VCaP (cell line): ENCODE results near the gene SIN3B.

ENCODE experiments used
- H3K27ac ChIP-seq: fragments of 450-650 bp; 2 replicates; pipeline ENCODE4 v1.5.1; 2017
- TF ChIP-seq, protein P1 (sequence below): fragments of 450-650 bp; conservative IDR thresholded peaks from 2 replicates; pipeline ENCODE4 v1.5.1; 2017; ENCODE audit warnings: mild to moderate bottlenecking, moderate library complexity

The SIN3B gene

DNA sequence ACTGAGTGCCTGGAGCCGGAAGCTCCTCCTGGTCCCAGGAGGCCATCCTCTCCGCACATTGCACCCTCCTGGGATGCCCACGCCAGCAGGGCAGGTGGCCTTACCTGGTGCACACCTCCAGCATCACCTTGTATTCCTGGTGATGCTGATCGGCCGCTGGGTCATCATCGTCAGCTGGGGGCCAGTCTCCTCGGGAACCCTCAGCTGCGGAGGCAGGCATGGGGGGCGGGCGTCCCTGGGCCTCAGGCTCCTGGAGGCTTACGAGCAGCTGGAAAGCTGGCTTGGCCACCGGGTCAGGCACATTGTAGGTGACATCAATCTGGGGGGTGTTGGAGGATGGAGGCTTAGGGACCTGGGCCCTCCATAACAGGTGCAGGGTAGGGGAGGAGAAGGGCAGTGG is 73.3 kb downstream of the SIN3B start:
- no peak overlapping the region for H3K27ac ChIP-seq
- TF ChIP-seq, protein P1, sequence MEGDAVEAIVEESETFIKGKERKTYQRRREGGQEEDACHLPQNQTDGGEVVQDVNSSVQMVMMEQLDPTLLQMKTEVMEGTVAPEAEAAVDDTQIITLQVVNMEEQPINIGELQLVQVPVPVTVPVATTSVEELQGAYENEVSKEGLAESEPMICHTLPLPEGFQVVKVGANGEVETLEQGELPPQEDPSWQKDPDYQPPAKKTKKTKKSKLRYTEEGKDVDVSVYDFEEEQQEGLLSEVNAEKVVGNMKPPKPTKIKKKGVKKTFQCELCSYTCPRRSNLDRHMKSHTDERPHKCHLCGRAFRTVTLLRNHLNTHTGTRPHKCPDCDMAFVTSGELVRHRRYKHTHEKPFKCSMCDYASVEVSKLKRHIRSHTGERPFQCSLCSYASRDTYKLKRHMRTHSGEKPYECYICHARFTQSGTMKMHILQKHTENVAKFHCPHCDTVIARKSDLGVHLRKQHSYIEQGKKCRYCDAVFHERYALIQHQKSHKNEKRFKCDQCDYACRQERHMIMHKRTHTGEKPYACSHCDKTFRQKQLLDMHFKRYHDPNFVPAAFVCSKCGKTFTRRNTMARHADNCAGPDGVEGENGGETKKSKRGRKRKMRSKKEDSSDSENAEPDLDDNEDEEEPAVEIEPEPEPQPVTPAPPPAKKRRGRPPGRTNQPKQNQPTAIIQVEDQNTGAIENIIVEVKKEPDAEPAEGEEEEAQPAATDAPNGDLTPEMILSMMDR = no peak

DNA sequence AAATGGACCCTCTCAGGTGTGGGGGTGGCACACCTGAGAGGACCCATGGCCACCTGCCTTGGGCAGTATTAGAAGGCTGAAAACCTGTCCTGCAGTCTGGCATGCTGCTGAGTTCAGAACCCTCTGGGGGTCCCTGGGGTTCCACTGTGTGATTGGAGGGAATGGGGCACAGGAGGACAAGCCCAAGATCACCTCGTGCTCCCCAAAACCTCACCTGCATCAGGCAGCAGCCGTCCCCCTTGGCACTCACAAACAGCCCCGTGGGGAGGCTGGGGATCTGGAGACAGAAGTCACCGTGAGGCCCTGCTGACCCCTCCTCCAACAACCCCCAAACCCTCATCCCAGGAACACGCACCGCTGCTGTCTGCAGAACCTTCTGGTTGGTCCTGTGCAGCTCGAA is 74.1 kb downstream of the SIN3B start:
- H3K27ac ChIP-seq = no peak overlapping the region

DNA sequence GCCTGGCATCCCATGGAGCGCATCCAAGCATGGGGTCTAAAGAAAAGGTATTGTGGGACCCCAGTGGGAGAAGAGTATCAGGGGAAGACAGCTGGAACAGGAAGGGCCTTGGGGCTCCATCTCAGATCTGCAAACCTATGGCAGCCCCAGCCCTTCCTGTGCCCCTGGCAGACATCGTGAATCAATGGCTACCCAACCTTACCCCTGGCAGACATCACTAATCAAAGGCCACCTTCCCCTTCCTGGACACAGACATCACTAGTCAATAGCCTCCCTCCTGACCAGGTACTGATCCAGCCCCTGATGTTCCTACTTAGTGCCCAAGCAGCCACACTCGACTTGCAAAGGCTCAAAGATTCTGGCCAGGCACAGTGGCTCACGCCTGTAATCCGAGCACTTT is 75.4 kb downstream of the SIN3B start:
- H3K27ac ChIP-seq = no peak overlapping the region
- TF ChIP-seq, protein P1 = no peak

More for the DNA sequence above, 74.1 kb downstream of the SIN3B start:
- TF ChIP-seq, protein P1 = no peak

DNA sequence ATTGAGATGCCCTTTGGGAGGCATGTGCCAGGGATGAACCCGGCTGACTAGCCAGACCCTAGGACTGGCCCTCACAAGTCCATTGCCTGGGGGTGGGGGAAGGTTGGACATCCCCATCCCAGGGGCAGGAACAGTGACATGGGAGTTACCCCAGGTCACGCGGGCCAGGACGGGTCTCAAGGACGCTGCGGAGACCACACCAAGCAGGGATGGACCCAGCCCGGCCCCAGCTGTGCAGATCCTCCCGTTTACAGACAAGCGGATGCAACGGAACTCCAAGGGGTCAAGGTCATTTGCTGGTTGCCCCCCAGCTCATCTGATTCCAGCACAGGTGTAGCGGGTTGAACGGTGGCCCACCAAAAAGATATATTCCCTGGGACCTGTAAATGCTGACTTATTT is 79.6 kb downstream of the SIN3B start:
- TF ChIP-seq, protein P1 = no peak
- no peak overlapping the region for H3K27ac ChIP-seq

DNA sequence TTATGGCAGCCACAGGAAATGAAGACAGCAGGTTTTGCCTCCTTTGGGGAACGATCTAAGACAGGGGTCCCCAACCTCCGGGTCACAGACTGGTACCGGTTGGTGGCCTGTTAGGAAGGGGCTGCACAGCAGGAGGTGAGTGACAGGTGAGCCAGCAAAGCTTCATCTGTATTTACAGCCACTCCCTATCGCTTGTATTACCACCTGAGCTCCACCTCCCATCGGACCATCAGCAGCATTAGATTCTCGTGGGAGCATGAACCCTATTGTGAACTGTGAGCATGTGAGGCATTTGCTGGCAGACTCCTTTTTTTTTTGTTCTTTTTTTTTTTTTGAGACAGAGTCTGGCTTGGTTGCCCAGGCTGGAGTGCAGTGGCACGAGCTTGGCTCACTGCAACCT is 81.8 kb downstream of the SIN3B start:
- TF ChIP-seq, protein P1 = no peak
- no peak overlapping the region for H3K27ac ChIP-seq

DNA sequence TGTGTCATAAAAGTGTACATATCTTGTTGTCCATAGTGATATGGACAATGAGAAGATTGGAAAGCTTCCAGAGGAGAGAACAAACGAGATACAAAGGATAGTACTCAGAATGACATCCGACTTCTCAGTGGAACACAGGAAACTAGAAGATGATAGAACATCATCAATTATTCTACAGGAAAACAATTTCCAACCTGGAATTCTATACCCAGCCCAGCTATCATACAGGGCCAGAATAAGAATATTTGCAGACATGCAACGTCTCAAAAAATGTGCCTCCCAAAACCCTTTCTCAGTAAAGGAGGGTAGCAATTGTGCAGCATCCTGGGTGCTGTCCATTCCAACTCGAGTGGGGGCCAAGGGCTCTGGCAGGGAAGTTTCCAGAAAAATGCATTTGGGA is 83.6 kb downstream of the SIN3B start:
- TF ChIP-seq, protein P1 = no peak
- no peak overlapping the region for H3K27ac ChIP-seq

DNA sequence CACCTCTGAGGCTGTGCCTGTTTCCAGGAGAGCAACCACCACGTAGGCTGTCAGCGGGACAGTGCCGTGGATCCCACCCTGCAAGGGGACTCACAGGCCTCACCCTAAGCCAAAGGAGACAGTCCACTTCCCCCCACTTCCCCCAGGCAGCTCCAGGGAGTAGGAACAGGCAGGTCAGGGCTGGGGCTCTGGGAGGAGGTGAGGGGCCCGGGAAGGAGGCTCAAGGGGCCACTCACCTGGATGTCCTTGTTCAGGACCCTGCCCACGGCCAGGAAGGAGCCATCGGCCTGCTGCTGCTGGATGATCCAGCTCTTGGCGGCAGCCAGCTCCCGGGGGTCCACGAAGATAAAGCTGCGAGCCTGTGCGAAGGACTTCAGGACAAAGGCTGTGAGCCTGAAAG is 85.2 kb downstream of the SIN3B start:
- TF ChIP-seq, protein P1 = no peak
- no peak overlapping the region for H3K27ac ChIP-seq

DNA sequence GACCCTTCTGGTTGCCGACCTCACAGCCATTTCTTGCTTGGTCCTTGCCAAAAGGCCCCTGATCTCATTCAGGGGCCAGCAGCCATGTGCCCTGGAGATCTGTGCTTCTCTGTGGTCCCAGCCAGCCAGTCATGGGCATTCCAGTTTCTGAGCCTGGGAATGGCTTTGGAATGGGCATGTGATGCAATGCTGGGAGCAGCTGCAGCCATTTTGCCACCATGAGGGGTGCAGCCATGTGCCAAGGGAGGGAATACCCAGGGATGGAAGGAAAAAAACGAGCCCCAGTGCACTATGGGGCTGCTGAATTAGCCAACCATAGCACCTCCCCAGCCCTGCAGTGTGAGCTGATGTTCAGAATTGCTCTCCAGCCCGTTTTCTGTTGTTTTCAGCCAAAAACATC is 85.9 kb downstream of the SIN3B start:
- TF ChIP-seq, protein P1 = no peak
- H3K27ac ChIP-seq = no peak overlapping the region
